Jurkat, Clone E6-1 (cell line): ENCODE data around the gene RTEL1.

Source experiments
- DNase-seq: peaks from one replicate; pipeline ENCODE4 v3.0.0-alpha.2; 2011; ENCODE audit warnings: low read depth, low spot score
- H3K4me3 ChIP-seq: 2 replicates; pipeline ENCODE4 v1.5.1; 2011; ENCODE audit warnings: mild to moderate bottlenecking, low read length, control low read depth, moderate library complexity

Gene RTEL1

DNA sequence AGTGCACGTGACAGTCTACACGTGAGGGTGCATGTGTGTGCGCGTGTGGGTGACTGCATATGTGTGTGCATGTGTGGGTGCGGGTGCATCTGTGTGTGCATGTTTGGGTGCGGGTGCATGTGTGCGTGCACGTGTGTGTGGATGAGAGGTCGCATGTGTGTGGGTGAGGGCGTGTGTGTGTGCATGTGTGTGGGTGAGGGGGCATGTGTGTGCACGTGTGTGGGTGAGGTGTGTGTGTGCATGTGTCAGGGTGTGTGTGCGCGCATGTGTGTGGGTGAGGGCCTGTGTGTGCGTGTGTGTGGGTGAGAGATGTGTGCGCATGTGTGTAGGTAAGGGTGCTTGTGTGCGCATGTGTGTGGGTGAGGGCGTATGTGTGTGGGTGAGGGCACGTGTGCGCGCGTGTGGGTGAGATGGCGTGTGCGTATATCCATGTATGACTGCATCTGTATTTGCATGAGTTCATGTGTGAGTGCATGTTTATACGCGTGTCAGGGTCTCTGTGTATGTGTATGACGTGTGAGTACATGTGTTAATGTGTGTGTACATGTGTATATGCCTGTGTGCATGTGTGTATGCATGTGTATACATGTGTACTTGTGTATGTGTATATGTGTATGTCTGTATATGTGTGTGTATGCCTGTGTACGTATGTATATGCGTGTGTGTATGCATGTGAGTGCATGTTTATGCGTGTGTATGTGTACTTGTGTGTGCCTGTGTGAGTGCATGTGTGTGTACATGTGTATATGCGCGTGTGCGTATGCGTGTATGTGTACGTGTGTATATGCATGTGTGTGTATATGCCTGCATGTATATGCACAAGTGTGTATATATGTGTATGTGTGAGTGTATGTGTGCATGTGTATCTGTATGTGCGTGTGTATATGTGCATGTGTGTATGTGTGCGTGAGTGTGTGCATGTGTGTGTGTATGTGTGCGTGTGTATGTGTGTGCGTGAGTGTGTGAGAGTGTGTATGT lies 74.3 kb downstream of the RTEL1 start:
- H3K4me3 ChIP-seq, result no peak overlapping the region
- no peak for DNase-seq

- DNase-seq, result no peak
- H3K4me3 ChIP-seq, result no peak overlapping the region
Measured at GRCh38 chr20:63733117-63733516, 75.0 kb downstream of the RTEL1 start.

DNA sequence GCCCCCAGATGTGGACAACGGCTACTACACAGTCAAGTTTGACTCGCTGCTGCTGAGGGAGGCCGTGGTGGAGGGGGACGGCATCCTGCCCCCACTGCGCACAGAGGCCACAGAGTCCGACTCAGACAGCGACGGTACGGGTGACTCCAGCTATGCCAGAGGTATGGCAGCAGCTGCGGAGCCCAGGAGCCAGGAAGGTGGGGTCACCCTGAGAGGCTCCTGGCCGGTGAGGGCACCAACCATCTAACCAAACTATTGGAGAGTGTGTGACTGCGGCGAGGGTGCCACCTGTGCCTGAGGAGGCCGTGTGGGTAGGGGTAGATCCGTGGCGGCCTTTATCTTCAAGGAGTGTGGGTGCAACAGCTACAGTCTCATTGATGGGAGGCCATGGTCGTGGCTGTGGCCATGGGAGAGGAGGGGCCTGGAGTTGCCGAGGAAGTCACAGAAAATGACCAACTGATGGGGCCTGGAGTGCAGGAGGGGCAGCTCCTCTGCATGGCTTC lies 75.5 kb downstream of the RTEL1 start:
- no peak overlapping the region for H3K4me3 ChIP-seq
- no peak for DNase-seq

DNA sequence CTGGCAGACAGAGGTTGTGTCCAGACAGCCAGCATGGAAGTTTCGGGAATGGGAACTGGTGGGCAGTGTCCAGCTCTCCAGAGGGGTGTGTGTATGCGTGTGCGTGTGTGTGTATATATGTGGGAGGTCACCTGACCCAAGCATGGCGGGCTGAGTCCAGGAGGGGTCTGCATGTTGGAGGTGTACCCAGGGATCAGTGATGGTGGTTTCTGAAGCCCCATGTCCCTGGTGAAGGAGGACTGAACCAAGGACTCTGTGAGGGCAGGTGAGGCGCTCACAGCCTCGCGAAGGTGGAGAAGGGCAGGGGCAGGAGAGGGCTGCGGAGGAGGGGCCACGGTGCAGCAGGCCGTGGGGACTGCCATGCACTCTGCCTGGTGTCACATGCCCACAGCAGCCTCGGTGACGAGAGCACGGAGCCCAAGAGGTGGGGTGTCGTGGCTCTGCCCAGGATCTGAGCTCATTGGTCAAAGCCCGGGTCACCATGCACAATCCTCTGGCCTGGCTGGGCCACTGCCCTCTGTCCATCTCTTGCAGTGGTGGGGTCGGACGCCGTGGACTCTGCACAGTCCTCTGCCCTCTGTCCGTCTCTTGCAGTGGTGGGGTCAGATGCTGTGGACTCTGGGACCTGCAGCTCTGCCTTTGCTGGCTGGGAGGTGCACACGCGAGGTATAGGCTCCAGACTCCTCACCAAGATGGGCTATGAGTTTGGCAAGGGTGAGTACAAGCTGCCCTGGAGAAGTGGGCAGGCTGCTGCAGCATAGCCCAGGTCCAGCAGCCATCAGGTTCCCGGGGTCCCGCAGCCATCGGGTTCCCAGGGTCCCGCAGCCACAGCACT lies 76.2 kb downstream of the RTEL1 start:
- H3K4me3 ChIP-seq, result no peak overlapping the region
- DNase-seq, result no peak

DNA sequence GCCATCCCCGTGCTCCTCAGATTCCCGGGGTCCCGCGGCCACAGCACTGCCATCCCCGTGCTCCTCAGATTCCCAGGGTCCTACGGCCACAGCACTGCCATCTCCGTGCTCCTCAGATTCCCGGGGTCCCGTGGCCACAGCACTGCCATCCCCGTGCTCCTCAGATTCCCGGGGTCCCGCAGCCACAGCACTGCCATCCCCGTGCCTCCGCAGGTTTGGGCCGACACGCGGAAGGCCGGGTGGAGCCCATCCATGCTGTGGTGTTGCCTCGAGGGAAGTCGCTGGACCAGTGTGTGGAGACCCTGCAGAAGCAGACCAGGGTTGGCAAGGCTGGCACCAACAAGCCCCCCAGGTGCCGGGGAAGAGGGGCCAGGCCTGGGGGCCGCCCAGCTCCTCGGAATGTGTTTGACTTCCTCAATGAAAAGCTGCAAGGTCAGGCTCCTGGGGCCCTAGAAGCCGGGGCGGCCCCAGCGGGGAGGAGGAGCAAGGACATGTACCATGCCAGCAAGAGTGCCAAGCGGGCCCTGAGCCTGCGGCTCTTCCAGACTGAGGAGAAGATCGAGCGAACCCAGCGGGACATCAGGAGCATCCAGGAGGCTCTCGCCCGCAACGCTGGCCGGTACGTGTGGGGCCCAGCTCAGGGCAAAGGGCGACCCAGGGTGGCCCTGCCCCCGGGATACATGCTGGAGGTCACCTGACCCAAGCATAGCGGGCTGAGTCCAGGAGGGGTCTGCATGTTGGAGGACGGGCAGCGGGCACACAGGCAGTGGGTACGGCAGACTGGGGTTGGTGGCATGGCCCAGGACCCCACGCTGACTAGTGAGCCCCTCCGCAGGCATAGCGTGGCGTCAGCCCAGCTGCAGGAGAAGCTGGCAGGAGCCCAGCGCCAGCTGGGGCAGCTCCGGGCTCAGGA lies 77.1 kb downstream of the RTEL1 start:
- no peak for DNase-seq

GRCh38 chr20:63735859-63736718 lies 78.0 kb downstream of the RTEL1 start, which contains the start of gene LIME1:
TSS of gene LIME1 (plus strand) at chr20:63736664. CDS start at chr20:63737550, 886 bp downstream.
- DNase-seq, result peak; percentile 90
- H3K4me3 ChIP-seq, result peak within 1 kb of the TSS; percentile 93

More for the DNA sequence above, 77.1 kb downstream of the RTEL1 start:
- 0 out of 2 replicates have a peak overlapping the region, but pooled peaks have one; percentile 93 for H3K4me3 ChIP-seq

- peak overlapping the region; percentile 93 for H3K4me3 ChIP-seq
- no peak for DNase-seq
Measured at GRCh38 chr20:63736893-63737694, 79.0 kb downstream of the RTEL1 start.

- peak overlapping the region; percentile 93 for H3K4me3 ChIP-seq
- no peak for DNase-seq
Measured at GRCh38 chr20:63737695-63737944, 79.5 kb downstream of the RTEL1 start.

- DNase-seq, result no peak
- peak overlapping the region; percentile 93 for H3K4me3 ChIP-seq
Measured at GRCh38 chr20:63737945-63738686, 80.0 kb downstream of the RTEL1 start.

DNA sequence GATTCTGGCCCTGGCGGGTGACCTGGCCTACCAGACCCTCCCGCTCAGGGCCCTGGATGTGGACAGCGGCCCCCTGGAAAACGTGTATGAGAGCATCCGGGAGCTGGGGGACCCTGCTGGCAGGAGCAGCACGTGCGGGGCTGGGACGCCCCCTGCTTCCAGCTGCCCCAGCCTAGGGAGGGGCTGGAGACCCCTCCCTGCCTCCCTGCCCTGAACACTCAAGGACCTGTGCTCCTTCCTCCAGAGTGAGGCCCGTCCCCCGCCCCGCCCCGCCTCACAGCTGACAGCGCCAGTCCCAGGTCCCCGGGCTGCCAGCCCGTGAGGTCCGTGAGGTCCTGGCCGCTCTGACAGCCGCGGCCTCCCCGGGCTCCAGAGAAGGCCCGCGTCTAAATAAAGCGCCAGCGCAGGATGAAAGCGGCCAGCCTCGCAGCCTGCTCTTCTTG lies 80.6 kb downstream of the RTEL1 start:
- H3K4me3 ChIP-seq, result peak overlapping the region; percentile 93
- DNase-seq, result no peak

DNA sequence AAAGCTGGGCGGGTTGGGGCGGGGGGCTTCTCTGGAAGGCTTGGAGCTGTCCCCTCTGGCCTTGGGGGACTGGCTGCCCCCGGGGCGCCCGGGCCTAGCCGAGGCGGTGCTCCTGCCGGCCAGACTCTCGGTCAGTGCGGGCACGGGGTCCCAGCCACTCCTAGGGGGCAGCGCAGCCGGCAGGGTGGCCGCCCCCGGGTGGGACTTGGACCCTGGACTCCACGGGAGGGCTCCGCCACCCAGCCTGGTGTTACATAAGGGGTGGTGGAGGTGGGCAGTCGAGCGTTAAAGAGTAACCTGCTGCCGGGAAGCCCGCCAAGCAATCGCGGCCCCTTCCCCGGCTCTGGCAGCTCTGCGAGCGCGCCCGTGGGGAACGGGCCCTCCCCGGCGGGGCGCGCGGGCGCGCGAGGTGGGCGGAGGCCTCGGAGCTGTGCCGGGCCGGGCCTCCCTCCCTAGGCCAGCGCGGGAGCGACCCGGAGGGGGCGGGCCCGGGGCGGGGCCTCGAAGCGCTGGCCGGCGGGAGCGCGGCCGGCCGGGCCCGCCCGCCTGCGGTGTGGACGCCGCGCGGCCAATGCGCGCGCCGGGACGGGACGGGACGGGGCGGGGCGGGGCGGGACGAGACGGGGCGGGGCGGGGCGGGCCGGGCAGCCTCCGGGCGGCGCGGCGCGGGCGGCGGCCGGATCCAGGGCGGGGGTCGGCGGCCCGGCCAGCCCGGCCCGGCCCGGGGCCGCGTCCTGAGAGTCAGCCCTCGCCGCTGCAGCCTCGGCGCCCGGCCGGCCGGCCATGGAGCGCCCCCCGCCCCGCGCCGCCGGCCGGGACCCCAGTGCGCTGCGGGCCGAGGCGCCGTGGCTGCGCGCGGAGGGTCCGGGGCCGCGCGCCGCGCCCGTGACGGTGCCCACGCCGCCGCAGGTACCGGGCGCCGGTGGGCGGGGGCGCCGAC lies 81.3 kb downstream of the RTEL1 start, which contains the start of gene SLC2A4RG:
Gene SLC2A4RG, plus strand, starts transcription at position 647 of the 940 bp plus-strand sequence. Its CDS starts 137 bp downstream, at position 784.
- no peak for DNase-seq

DNA sequence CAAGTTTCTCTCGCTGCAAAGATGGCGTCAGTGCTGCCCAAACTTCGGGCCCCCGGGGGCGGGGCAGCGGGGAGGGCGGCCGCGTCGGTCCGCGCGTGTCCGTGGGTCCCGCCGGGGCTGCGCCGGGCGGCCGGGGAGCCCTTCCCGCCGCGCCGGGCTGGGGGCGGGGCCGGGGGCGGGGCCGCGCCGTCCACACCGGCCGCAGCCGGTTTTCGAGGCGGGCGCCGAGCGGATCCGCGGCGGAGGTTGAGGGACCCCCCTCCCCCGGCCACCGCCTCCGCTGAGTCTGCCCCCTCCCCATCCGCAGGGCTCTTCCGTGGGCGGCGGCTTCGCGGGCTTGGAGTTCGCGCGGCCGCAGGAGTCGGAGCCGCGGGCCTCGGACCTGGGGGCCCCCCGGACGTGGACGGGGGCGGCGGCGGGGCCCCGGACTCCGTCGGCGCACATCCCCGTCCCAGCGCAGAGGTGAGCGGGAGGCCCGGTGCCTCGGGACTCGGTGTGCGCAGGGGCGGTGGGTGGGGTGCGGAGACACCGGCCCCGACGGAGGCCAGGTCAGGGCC lies 82.0 kb downstream of the RTEL1 start:
- no peak overlapping the region for H3K4me3 ChIP-seq
- no peak for DNase-seq

More for the DNA sequence above, 81.3 kb downstream of the RTEL1 start, which contains the start of gene SLC2A4RG:
- H3K4me3 ChIP-seq, result peak within 1 kb of the TSS; percentile 93

- H3K4me3 ChIP-seq, result no peak overlapping the region
- DNase-seq, result no peak
Measured at GRCh38 chr20:63740627-63741353, 82.7 kb downstream of the RTEL1 start.

- no peak for DNase-seq
- no peak overlapping the region for H3K4me3 ChIP-seq
Measured at GRCh38 chr20:63741354-63741675, 83.2 kb downstream of the RTEL1 start.
